GM21723 (cell line): ENCODE results near the gene GDAP1L1.
"Not testable (repeated sequence)": the region's sequence is repeated elsewhere in the genome, so short reads cannot be mapped to it uniquely, and the experiment has no call there.

Experiments used
- ATAC-seq: cut with Tn5 transposase; IDR thresholded peaks from one replicate; pipeline ENCODE4 v1.9.1; 2021; ENCODE audit warnings: mild to moderate bottlenecking, moderate library complexity; ENCODE audit not compliant: unreplicated experiment

The GDAP1L1 gene

DNA sequence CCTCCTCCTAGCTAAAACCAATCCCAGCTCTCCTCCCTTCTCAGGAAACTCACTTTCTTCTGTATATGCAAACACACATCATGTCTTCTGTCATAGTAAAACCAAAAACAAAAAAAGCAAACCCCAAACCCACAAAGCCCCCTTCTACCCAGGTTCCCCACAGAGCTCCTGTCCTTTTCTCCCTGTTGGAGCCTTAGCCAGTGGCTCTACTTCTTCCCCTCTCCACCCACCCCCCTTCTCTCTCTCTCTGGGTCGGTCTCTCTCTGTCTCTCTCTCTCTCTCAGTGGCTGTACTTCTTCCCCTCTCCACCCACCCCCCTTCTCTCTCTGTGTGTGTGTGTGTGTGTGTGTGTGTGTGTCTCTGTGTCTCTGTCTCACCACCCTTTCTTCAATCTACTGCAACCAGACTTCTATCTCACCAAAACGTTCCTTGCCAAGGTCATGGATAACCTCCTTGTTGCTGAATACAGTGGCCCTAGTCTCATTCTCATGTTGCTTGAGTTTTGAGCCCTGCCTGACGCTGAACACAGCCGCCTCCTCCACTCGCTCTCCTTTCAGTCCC is 27.9 kb upstream of the GDAP1L1 start:
- no peak for ATAC-seq

DNA sequence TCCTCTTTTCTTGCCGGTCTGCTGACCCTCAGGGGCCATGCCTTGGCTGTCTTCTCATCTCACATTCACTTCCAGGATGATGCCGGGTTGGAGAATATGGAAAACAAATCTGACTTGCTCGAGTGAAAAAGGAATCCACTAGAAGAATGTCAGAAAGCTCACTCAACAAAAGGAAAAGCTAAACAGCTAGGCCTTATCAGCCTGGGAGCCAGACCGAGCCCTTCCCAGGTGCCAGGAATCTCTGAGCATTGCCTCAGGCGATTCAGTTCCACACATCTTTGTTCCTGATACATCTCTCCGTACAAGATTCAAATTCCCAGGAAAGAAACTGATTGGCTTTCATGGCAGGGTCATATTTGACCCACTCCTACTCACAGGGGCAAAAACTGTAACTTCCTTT is 27.3 kb upstream of the GDAP1L1 start:
- no peak for ATAC-seq

DNA sequence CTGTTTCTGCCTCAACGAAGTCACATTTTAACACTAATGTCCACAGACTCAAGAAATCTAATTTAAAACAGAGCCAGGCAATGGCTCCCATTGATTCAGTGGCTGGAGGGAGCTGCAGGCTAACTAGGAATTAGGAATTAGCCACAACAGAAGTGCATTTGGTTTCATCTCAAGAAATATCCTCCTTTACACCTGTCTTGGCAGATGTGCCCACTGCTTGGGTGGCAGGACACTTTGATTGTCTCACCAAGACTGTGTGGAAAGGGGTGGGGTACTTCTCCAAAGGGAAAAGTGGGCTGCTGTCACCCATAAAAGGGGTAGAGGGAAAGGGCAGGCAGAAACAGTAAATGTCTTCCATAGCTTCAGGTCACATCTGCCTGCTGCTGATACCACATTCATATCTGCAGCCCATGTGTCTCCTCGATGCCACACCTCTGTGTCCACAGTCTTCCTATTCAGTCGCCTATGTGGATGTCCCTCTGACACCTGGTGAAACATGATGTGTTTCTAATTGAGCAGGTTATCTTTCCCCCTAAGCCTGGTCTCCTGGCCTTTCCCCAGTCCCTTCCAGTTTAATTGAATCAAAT is 25.6 kb upstream of the GDAP1L1 start:
- no peak for ATAC-seq

DNA sequence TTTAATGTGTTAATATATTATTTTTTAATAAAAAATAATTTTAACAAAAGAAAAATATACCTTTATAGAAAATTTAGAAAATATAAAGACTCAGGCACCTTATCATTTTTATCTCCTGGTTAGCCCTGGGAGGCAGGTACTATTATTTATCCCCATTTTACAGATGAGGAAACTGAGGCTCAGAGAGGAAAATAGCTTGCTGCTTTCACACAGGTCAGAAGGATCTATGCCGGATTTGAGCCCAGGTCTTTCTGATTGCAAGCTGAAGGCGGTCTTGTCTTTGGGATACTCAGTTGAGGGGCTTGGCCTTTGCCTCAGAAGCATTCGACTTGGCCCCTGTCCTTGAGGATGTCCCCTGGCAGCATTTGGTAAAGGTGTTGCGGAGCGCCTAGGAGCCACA is 25.1 kb upstream of the GDAP1L1 start:
- no peak for ATAC-seq

DNA sequence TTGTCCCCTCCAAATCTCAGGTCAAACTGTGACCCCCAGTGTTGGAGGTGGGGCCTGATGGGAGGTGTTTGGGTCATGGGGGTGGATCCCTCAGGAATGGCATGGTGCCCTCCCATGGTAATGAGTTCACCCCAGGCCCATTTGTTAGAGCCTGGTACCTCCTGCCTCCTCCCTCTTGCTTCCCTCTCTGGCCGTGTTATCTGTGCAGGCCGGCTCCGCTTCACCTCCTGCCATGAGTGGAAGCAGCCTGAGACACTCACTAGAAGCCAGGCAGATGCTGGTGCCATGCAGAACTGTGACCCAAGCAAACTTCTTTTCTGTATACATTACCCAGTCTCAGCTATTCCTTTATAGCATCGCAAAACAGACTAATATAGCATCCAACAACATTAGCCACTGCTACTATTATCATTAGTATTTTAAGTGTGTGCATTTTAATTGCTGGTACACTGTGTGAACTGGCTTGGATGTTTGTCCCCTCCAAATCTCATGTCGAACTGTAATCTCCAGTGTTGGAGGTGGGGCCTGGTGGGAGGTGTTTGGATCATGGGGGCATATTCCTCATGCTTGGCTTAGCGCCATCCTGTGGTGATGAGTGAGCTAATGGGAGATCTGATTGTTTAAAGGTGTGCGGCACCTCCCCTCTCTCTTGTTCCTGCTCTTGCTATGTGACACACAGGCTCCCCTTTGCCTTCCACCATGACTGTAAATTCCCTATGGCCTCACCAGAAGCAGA is 24.3 kb upstream of the GDAP1L1 start:
- no peak for ATAC-seq

DNA sequence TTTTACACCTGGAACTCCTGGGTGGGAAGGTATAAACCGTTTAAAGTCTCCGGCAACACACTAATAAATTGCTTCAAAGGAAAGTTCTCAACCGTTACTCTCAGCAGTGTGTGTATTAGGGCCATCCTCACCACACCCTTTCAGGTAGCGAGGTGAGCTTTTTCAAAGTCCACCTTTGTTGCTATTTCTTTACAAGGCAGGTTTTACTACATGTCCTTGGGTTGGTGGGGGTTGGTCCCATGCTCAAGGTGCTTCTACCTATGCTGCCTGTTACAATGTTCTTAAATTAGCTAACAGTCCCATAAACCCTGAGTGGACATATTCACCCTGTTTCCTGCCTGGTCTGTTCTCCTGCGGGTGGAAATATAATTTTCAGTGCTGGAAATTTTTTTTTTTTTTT is 23.4 kb upstream of the GDAP1L1 start:
- no peak for ATAC-seq

DNA sequence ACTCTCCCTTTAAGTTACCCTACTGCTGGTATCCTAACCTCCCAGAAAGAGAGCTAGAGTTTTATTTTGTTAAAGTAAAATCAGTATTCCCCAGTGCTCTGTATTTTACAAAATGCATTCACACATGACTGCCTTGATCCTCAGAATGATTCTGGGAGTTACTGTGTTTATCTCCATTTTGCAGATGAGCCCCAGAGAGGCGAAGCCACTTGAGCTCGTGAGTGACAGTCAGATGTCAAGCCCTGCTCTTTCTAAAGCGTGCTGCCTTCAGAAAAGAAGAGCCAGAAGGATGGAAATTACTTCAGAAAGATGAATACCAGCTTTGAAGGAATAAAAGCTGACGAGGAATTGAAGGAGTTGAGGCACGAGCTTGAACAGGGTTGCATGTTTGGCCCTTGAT is 22.5 kb upstream of the GDAP1L1 start:
- ATAC-seq = no peak

DNA sequence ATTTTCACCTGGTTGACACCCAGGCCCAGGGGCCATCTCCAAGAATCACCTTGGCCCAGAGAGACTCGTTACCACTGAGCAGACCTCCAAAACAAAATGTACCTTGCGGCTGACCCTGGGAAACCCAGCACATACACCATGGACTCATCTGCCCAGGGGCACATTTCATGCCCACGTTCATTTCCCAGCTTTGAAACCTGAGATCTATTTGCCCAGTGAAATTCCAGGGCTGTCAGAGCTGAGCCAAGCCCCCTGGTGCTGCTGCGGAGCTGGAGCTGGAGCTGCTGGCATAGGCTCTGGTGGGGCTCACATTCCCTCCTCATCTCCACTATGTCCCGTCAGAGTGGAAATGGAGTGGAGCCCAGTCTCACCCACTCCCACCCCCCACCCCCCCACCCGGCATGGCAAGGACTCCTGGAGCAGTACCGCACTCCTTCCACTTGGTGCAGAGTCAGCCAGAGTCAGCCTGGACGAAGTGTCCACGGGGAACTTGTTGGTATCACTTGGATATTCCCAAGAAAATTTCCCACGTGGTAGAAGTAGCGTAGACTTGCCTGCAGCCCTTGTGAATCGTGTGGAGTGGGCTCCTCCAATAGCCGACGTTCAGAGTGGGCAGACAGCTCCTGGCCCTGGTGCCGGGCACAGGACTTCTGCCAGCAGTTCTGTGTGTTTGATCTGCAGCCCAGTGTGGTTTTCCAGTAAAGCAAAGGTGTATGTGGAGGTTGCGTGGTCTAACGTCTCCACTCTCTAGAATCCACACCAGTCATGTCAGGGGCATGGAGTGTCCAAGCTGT is 18.4 kb upstream of the GDAP1L1 start:
- ATAC-seq = no peak

DNA sequence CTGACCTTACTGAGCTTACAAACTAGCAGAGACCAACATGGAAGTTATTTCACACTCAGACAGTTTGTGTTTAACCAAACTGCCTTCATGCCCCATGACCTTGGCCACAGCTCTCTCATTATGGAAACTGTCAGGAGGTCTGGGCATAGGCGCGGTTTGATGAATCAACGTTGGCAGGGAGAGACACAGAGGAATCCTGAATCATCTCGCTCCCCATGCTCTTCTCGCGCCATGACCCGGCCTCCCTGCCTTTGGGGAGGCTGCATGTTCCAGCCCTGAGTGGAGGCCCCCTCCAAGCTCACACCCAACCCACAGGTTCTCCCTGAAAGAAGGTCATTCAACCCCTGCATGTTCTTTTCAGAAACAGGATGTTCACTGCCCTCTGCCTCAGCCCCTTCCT is 15.9 kb upstream of the GDAP1L1 start:
- no peak for ATAC-seq

DNA sequence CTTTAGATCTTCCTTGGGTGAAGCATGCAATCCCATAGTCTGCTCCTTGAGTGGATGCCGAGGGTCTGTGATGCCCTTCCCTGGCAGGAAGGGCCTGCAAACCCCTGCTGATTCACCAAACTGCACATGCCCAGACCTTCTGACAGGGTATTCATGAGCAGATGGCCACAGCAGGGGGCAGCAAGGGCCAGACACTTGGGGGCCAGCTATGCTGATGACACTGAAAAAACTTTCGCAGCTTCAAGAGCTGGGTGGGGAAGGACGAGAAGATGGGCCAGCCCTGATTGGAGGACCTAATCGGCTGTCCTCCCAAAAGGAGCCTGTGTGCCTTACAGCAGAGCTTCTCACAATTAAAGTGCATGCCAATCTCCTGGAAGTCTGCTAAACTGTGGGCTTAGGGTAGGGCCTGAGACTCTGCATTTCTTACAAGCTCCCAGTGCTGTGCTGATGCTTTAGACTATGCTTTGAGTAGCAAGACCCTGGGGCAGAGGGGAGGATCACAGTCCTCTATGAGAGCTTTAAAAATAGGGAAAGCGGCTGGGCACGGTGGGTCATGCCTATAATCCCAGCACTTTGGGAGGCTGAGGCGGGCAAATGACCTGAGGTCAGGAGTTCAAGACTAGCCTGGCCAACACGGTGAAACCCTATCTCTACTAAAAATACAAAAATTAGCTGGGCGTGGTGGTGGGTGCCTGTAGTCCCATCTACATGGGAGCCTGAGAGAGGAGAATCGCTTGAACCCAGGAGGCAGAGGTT is 15.2 kb upstream of the GDAP1L1 start:
- no peak for ATAC-seq

DNA sequence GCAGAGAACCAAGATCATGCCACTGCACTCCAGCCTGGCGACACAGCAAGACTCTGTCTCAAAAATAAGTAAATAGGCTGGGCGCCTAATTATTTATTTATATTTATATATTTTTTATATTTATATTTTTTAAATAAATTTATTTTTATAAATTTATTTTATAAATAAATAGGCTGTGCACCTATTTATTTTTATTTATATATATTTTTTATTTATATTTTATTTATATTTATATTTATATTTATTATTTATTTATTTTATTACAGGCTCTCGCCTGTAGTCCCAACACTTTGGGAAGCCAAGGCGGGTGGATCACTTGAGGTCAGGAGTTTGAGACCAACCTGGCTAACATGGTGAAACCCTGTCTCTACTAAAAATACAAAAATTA is 14.6 kb upstream of the GDAP1L1 start:
- ATAC-seq = not testable (repeated sequence)

DNA sequence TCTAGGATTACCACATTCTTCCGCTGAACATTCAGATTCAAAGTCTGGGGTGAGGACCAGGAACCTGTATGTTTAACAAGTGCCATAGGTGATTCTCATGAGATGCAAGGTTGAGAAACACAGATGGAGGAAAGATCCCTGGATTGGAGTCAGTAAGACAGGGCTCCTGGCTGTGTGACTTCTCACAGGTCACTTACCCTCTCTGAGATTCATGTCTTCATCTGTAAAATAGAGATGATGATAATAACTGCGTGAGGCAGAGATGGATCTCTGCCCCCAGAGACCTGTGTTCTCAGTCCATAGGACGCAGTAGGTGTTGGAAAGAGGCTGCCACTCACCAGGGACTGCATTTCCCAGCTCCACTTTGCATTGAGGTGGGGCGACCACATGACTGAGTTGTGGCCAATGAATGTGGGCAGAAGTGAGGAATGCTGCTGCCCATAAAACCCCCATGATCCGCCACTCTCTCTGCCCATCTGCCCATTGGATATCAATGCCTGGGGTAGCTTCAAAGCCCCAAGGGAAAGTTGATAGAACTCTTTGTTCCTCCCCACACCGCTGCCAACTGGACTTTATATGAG is 13.6 kb upstream of the GDAP1L1 start:
- ATAC-seq = no peak

DNA sequence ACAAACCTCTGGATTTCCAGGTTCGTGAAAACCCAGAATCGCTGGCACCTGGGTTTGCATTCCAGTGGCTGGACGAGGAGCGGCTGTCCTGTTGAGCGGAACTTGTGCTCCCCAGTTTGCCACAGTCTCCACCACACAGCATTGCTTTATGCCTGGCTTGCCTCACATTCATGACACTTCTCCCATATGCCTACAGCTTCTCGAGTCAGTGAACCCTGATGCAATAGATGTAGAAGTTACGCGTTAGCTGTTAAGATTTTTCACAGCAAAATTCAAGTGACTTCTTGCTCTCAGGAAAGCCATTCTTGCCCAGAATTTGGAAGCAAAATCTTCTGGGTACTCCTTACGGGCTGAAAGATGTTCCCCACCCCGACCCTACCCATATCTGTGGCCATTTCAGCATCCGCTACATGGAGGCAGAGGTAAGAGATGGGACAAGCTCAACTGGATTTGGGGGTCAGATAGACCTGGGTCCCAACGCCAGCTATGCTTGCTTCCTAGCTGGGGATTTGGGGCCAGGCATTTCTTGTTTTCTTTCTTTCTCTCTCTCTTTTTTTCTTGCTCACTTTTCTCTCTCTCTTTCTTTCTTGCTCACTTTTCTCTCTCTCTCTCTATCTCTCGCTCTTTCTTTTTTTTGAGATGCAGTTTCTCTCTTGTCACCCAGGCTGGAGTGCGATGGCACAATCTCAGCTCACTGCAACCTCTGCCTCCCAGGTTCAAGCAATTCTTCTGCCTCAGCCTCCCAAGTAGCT is 12.4 kb upstream of the GDAP1L1 start:
- no peak for ATAC-seq

DNA sequence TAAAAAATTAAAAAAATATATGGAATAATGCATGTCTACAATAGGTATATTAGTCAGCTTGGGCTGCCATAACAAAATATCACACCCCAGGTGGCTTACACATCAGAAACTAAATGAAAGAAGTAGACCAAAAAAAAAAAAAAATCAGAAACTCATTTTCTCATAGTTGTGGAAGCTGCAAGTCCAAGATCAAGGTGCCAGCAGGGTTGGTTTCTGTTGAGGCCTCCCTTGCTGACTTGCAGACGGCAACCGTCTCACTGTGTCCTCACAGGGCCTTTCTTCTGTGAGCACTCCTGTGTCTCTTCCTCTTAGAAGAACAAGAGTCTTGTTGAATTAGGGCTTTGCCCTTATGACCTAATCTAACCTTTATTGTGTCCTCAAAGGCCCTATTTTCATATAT is 11.4 kb upstream of the GDAP1L1 start:
- ATAC-seq = no peak

DNA sequence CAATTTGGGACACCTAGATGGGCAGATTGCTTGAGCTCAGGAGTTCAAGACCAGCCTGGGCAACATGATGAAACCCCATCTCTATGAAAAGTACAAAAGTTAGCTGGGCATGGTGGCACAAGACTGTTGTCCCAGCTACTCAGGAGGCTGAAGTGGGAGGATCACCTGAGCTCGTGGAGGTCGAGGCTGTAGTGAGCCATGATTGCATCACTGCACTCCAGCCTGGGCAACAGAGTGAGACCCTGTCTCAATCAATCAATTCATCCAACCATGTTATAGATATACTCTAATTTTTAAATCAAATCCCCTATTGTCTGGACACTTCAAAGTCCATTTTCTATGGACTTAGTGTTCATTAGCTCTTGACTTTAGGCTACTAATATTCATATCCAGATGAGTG is 10.3 kb upstream of the GDAP1L1 start:
- ATAC-seq = not testable (repeated sequence)

DNA sequence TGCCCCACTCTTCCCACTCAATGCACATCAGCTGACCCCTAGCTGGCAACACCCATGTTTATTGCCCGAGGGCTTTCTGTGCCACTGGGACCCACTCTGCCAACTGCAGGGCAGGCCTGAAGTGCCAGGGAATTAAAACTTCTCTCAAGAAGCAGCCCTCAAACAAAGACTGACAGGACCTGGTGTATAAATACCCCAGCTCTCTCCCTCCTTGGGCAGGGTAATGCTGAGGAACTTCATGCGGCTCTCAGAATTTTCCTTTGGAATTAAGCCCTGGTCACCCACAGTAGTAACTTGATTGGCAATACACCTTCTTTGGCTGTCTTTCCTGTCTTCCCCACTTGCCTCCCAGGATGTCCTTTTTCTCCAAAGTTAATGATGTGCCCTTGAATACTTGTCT is 5.3 kb upstream of the GDAP1L1 start:
- no peak for ATAC-seq

DNA sequence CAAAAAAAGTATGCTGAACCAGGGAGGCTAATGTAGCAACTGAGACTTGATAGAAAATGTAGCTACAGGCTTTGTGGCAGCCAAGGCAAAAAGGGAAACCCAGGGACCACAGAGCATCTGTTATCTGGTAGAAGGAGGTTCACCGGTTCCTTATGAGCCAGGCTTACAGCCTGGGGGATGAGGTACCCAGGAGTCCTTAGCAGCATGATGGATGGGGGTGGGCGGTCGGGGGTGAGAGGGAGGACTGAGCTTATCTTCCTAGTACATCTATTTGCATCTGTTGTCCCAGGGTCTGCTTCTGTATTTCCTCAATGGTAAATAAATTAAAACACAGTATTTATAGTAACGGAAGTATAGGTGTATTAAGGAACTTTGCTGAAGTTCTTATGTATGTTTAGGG is 1.1 kb upstream of the GDAP1L1 start:
- ATAC-seq = no peak

DNA sequence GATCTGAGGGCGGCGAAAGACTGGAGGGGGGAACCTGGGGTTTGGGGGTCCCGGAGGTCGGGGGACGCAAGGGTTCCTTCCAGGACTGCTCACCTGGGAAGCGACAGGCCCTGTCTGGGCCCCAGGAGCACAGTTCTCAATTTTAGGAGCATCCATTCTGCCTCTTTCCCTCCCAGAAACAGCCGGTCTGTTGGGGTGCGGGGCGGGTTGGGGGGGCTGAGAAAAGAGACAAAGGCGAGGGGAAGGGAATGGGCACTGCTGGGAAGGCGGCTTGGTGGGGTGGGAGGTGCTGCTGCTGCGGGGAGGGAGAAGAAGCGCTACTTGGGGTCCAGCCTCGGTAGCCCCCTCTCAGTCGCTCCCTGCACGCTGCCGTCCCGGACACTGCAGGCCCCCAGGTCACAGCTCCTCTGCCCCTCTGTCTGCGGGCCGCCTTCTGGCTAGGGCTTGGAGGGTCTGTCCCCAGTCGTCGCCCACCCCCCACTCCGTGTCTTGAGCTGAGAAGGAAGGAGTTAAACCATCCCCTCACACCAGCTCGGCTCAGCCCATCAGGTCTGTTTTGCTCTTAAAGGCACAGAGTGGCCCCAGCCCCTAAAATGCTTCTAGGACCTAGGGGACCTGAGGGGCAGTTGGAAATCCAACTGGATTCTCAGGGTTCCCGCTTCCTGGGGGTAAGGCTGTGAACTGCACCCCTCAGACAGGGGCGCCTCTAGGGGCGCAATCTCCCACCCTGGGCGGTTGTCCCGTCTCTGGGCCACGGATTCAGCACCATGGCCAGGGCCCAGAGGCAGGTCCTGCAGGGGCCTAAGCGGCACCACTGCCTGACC is 690 bp downstream of the GDAP1L1 start:
- ATAC-seq = no peak

DNA sequence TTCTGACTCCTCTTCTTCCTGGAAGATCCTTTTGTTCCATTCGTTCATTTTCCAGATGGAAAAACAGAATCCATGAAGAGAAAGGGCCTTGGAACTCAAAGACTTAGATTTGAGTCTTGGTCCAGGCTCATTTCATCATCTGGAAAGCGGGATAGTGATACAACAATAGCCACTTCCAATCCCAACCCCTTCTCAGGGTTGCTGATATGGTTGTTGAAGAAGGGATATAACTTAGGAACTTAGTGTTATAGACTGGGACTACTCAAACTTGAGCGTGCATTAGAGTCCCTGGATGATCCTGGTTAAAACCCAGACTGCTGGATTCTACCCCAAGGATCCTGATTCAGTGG is 1.3 kb downstream of the GDAP1L1 start:
- ATAC-seq = no peak
